Fibroblast of lung (primary cell): ENCODE data around the gene CDH19. TPM values are rescaled to one million over a fixed set of nuclear protein-coding genes. Genes with fewer than 3 reads are reported as not detected.

Source experiments
- DNase-seq, 2 donors: peaks; one replicate each; pipeline versions ENCODE4 v3.0.0 to v3.0.0-alpha.2; 2010; ENCODE audit warnings: low read depth in 2 of 2
- H2AFZ ChIP-seq: 2 replicates; pipeline ENCODE4 v1.5.1; 2012; ENCODE audit warnings: low read length, control low read depth, inconsistent platforms
- H3K27ac ChIP-seq: 2 replicates; pipeline ENCODE4 v1.5.1; 2011; ENCODE audit warnings: low read length, control low read depth; ENCODE audit not compliant: insufficient read depth
- H3K27me3 ChIP-seq: 2 replicates; pipeline ENCODE4 v1.5.1; 2011; ENCODE audit warnings: mild to moderate bottlenecking, low read length; ENCODE audit not compliant: control insufficient read depth, insufficient read depth
- H3K36me3 ChIP-seq: 2 replicates; pipeline ENCODE4 v1.5.1; 2011; ENCODE audit warnings: low read length; ENCODE audit not compliant: control insufficient read depth, insufficient read depth
- H3K4me1 ChIP-seq: 2 replicates; pipeline ENCODE4 v1.5.1; 2011; ENCODE audit warnings: low read length; ENCODE audit not compliant: control insufficient read depth, insufficient read depth; ENCODE audit errors: extremely low read depth
- H3K4me2 ChIP-seq: 2 replicates; pipeline ENCODE4 v1.5.1; 2011; ENCODE audit warnings: low read length, control low read depth; ENCODE audit not compliant: insufficient read depth; ENCODE audit errors: extremely low read depth
- H3K4me3 ChIP-seq, 4 experiments: fragments of 200-600 bp in 1 of 4; sonication (generic) in 1 of 4; replicated peaks in 1 of 4; 2 replicates each; pipeline ENCODE4 v1.5.1; 2011 to 2016; ENCODE audit warnings: low read length in 4 of 4, low read depth in 3 of 4, mild to moderate bottlenecking in 3 of 4, control low read depth in 2 of 4, inconsistent platforms in 1 of 4, mixed read lengths in 1 of 4; ENCODE audit not compliant: insufficient read depth in 1 of 4; ENCODE audit errors: control extremely low read depth in 1 of 4
- H3K79me2 ChIP-seq: 2 replicates; pipeline ENCODE4 v1.5.1; 2012; ENCODE audit warnings: mild to moderate bottlenecking, low read length, inconsistent platforms; ENCODE audit not compliant: control insufficient read depth, insufficient read depth
- H3K9ac ChIP-seq: 2 replicates; pipeline ENCODE4 v1.5.1; 2011; ENCODE audit warnings: mild to moderate bottlenecking, low read length, control low read depth; ENCODE audit not compliant: insufficient read depth
- H3K9me3 ChIP-seq: 2 replicates; pipeline ENCODE4 v1.5.1; 2012; ENCODE audit warnings: low read depth, low read length; ENCODE audit not compliant: control insufficient read depth, insufficient read depth
- H4K20me1 ChIP-seq: 2 replicates; pipeline ENCODE4 v1.5.1; 2011; ENCODE audit warnings: low read length; ENCODE audit not compliant: control insufficient read depth, insufficient read depth; ENCODE audit errors: extremely low read depth
- CTCF ChIP-seq, 2 donors: IDR thresholded peaks in 1 of 2; conservative IDR thresholded peaks in 1 of 2; 1 replicate in 1 of 2; 2 replicates in 1 of 2; pipeline ENCODE4 v1.5.1; 2011 to 2012; ENCODE audit warnings: low read length in 2 of 2, control low read depth in 1 of 2, inconsistent platforms in 1 of 2, low read depth in 1 of 2, mild to moderate bottlenecking in 1 of 2
- EZH2 ChIP-seq: IDR thresholded peaks from 2 replicates; pipeline ENCODE4 v1.5.1; 2012; ENCODE audit warnings: low read length, control low read depth, mild to moderate bottlenecking; ENCODE audit errors: missing control alignments
- polyA plus RNA-seq, 2 donors: library from polyadenylated mRNA; depleted of rRNA in 1 of 2; stranded (reverse) in 1 of 2; unstranded in 1 of 2; fragments of >200 nt; gene quantifications; 2 replicates each; pipeline ENCODE4 v1.2.1, GENCODE V29; 2011 to 2012; ENCODE audit warnings: missing spikeins in 1 of 2
- total RNA-seq: library from RNA; depleted of rRNA; stranded (reverse); fragments of >200 nt; gene quantifications from 2 replicates; pipeline ENCODE4 v1.2.1, GENCODE V29; 2014

The CDH19 gene
- total and polyA plus RNA-seq, 2 donors (not counting 1 experiment from before 2014, with no cell fraction given), result not detected

- Histone ChIP-seq H3K27me3 (no peaks in the 10 kb centered on the region), H3K27ac (no peak overlapping the region), H3K4me3 (no peak overlapping the region), H3K36me3 (no peaks in the 10 kb centered on the region), H4K20me1 (no peaks in the 10 kb centered on the region), H3K79me2 (no peaks in the 10 kb centered on the region), H2AFZ (no peak overlapping the region), H3K4me2 (no peak overlapping the region), H3K9me3 (no peaks in the 10 kb centered on the region), H3K4me1 (no peaks in the 10 kb centered on the region), H3K9ac (no peak overlapping the region)
- no peak for DNase-seq
- TF ChIP-seq EZH2 (no peak), CTCF (conservative IDR thresholded peaks at IDR 0.05 in 1 of 2, IDR thresholded peaks at IDR 0.05 in 1 of 2; ENCODE audit: low read depth in 1 of 2, low read length in 2 of 2) (no peak)
Measured at GRCh38 chr18:66555585-66555984, 48.3 kb downstream of the CDH19 start.

- Histone ChIP-seq H3K4me1 (no peaks in the 10 kb centered on the region), H3K27ac (no peak overlapping the region), H3K4me2 (no peak overlapping the region), H3K79me2 (no peaks in the 10 kb centered on the region), H4K20me1 (no peaks in the 10 kb centered on the region), H3K9ac (no peak overlapping the region), H3K36me3 (no peaks in the 10 kb centered on the region), H2AFZ (no peak overlapping the region), H3K9me3 (no peaks in the 10 kb centered on the region), H3K4me3 (no peak overlapping the region), H3K27me3 (no peaks in the 10 kb centered on the region)
- DNase-seq, result peak; percentile 10 to 77
- no peak for TF ChIP-seq CTCF (conservative IDR thresholded peaks at IDR 0.05 in 1 of 2, IDR thresholded peaks at IDR 0.05 in 1 of 2; ENCODE audit: low read depth in 1 of 2, low read length in 2 of 2)
- no peak for TF ChIP-seq EZH2
Measured at GRCh38 chr18:66553824-66554223, 50.1 kb downstream of the CDH19 start.

- DNase-seq, result no peak
- Histone ChIP-seq H3K79me2 (no peaks in the 10 kb centered on the region), H3K4me2 (no peak overlapping the region), H3K9me3 (no peaks in the 10 kb centered on the region), H3K4me3 (no peak overlapping the region), H3K4me1 (no peaks in the 10 kb centered on the region), H4K20me1 (no peaks in the 10 kb centered on the region), H3K36me3 (no peaks in the 10 kb centered on the region), H3K27ac (no peak overlapping the region), H3K27me3 (no peaks in the 10 kb centered on the region), H3K9ac (no peak overlapping the region), H2AFZ (no peak overlapping the region)
- no peak for TF ChIP-seq CTCF (conservative IDR thresholded peaks at IDR 0.05 in 1 of 2, IDR thresholded peaks at IDR 0.05 in 1 of 2; ENCODE audit: low read depth in 1 of 2, low read length in 2 of 2)
- no peak for TF ChIP-seq EZH2
Measured at GRCh38 chr18:66550366-66550765, 53.5 kb downstream of the CDH19 start.
